ENCODE results near the gene AGAP2.

Gene AGAP2

DNA sequence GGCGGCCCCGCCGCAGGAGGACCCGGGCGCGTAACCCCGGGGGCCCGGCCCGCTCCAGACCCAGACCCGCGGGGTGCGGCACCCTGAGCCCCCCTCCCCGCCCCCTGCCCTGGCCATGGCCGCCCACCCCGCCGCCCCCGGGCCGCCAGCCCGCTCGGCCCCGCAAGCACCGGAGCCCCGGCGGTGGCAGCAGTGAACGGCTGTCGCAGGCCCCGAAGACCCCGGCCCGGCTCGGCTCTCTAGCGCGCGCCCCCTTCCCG is 16.6 kb upstream of the AGAP2 start:
- peak overlapping the region; percentile 78 for H3K4me3 ChIP-seq (ENCODE audit: severe bottlenecking)
- ATAC-seq (ENCODE audit: low read depth), result no peak
- no peaks in the 10 kb centered on the region for H3K9me3 ChIP-seq (ENCODE audit: severe bottlenecking)
- peak overlapping the region; percentile 65 for H3K27ac ChIP-seq (ENCODE audit: poor library complexity, severe bottlenecking)
- DNase-seq (ENCODE audit: low spot score), result no peak
- H3K27me3 ChIP-seq (ENCODE audit: insufficient read depth, poor library complexity, severe bottlenecking), result no peaks in the 10 kb centered on the region
- H3K36me3 ChIP-seq (ENCODE audit: low read depth), result peaks cover 20% of the 10 kb centered on the region
- H3K4me1 ChIP-seq (ENCODE audit: insufficient read depth, poor library complexity, severe bottlenecking), result peaks cover 8% of the 10 kb centered on the region
- TF ChIP-seq, protein P1, sequence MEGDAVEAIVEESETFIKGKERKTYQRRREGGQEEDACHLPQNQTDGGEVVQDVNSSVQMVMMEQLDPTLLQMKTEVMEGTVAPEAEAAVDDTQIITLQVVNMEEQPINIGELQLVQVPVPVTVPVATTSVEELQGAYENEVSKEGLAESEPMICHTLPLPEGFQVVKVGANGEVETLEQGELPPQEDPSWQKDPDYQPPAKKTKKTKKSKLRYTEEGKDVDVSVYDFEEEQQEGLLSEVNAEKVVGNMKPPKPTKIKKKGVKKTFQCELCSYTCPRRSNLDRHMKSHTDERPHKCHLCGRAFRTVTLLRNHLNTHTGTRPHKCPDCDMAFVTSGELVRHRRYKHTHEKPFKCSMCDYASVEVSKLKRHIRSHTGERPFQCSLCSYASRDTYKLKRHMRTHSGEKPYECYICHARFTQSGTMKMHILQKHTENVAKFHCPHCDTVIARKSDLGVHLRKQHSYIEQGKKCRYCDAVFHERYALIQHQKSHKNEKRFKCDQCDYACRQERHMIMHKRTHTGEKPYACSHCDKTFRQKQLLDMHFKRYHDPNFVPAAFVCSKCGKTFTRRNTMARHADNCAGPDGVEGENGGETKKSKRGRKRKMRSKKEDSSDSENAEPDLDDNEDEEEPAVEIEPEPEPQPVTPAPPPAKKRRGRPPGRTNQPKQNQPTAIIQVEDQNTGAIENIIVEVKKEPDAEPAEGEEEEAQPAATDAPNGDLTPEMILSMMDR (IDR thresholded peaks at IDR 0.05; ENCODE audit: poor library complexity, severe bottlenecking), result no peak

DNA sequence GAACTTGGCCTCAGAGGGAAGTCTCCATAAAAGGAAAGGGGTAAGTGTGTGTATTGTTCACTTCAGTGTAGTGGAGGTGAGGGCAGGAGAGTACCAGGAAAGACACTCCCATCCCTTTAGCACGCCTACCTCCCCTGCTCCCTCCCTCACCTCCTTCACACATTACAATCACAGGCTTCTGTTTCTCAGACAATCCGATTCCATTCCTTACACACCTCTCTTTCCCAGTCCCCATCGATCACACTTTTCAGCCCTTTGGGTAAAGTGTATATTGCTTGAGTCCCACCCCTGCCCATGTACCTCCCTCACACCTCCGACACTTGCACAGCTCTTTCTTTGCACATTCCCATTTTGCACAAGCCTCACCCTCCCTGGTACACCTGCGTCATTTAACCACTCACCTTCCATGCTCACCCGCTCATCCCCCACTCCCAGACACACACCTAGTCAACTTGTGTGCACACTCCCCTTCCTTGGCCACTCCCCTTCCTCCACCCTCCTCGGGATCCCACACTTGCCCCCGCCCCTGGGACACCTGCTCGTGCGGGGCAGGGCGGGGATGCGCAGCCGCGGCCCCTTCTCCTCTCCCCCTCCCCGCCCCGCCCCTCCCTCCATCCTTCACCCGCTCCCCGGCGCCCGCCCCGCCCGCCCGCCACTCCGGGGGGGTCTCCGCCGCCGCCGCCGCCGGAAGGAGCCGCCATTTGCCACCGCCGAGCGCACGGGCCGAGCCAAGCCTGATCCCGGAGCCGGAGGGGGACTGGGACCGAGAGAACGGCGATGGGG is 16.1 kb upstream of the AGAP2 start, which contains the start of gene MARCHF9:
Gene MARCHF9 (plus strand): TSS at position 693 of the 783 bp plus-strand sequence. CDS start 426 bp downstream, outside the sequence.
- DNase-seq (ENCODE audit: low spot score) (peak; percentile 88), ATAC-seq (ENCODE audit: low read depth) (peak; percentile 61)
- peak within 1 kb of the TSS; percentile 65 for H3K27ac ChIP-seq (ENCODE audit: poor library complexity, severe bottlenecking)
- no peaks in the 10 kb centered on the region for H3K27me3 ChIP-seq (ENCODE audit: insufficient read depth, poor library complexity, severe bottlenecking)
- H3K4me1 ChIP-seq (ENCODE audit: insufficient read depth, poor library complexity, severe bottlenecking), result peaks cover 8% of the 10 kb centered on the region
- peaks cover 25% of the 10 kb centered on the region for H3K36me3 ChIP-seq (ENCODE audit: low read depth)
- TF ChIP-seq, protein P1 (IDR thresholded peaks at IDR 0.05; ENCODE audit: poor library complexity, severe bottlenecking), result no peak
- no peaks in the 10 kb centered on the region for H3K9me3 ChIP-seq (ENCODE audit: severe bottlenecking)
- H3K4me3 ChIP-seq (ENCODE audit: severe bottlenecking), result peak within 1 kb of the TSS; percentile 78

DNA sequence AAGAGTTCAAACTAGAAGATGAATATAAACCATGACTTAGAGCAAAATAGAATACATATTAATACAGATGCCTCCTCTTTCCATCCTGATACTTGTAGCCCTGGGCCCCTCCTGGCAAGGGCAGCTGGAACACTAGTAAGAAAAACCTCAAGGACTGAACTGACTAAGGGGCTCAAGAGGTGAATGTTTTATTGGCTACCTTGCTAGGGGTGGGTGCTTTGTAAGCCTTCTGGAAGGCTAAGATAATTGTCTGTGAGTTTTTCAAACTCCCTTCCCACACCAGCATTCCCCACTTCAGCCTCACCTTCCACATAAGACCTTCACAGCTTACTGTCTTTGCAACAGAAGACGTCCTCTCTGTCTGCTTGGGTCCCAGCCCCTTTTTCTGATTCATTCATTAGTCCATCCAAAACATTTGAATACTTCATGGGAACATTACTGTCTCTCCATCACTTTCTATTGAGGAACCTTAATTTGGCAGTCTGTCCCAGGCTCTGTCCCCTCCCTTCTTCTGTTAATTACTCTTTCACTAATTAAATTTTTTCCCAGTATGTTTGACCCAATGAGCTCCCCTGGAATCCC is 15.3 kb upstream of the AGAP2 start:
- H3K4me1 ChIP-seq (ENCODE audit: insufficient read depth, poor library complexity, severe bottlenecking), result peaks cover 8% of the 10 kb centered on the region
- peak overlapping the region; percentile 65 for H3K27ac ChIP-seq (ENCODE audit: poor library complexity, severe bottlenecking)
- H3K9me3 ChIP-seq (ENCODE audit: severe bottlenecking), result no peaks in the 10 kb centered on the region
- TF ChIP-seq, protein P1 (IDR thresholded peaks at IDR 0.05; ENCODE audit: poor library complexity, severe bottlenecking), result no peak
- peaks cover 33% of the 10 kb centered on the region for H3K36me3 ChIP-seq (ENCODE audit: low read depth)
- ATAC-seq (ENCODE audit: low read depth) (no peak), DNase-seq (ENCODE audit: low spot score) (no peak)
- H3K27me3 ChIP-seq (ENCODE audit: insufficient read depth, poor library complexity, severe bottlenecking), result no peaks in the 10 kb centered on the region
- H3K4me3 ChIP-seq (ENCODE audit: severe bottlenecking), result no peak overlapping the region

DNA sequence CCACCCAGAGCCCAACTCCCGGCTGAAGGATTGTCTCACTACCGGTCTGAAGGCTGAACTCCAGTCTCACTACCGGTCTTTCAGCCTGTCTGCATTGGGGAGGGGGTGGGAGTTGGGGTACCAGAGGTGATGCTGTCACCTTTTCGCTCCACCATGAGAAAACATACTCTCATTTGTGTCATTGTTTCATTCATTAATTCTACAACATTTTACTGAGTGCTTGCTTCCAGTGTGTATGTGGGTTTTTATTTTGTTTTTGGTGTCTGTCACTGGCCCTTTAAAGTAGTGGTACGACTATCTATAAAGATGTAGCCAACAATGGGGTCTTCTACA is 14.1 kb upstream of the AGAP2 start:
- DNase-seq (ENCODE audit: low spot score) (no peak), ATAC-seq (ENCODE audit: low read depth) (no peak)
- Histone ChIP-seq H3K27ac (ENCODE audit: poor library complexity, severe bottlenecking) (peak overlapping the region; percentile 65), H3K27me3 (ENCODE audit: insufficient read depth, poor library complexity, severe bottlenecking) (no peaks in the 10 kb centered on the region), H3K9me3 (ENCODE audit: severe bottlenecking) (no peaks in the 10 kb centered on the region), H3K36me3 (ENCODE audit: low read depth) (peaks cover 40% of the 10 kb centered on the region), H3K4me1 (ENCODE audit: insufficient read depth, poor library complexity, severe bottlenecking) (peaks cover 8% of the 10 kb centered on the region), H3K4me3 (ENCODE audit: severe bottlenecking) (peak overlapping the region; percentile 13)
- TF ChIP-seq, protein P1 (IDR thresholded peaks at IDR 0.05; ENCODE audit: poor library complexity, severe bottlenecking), result no peak
